Measurements from ENCODE around the gene DNAH9.

Gene DNAH9

DNA sequence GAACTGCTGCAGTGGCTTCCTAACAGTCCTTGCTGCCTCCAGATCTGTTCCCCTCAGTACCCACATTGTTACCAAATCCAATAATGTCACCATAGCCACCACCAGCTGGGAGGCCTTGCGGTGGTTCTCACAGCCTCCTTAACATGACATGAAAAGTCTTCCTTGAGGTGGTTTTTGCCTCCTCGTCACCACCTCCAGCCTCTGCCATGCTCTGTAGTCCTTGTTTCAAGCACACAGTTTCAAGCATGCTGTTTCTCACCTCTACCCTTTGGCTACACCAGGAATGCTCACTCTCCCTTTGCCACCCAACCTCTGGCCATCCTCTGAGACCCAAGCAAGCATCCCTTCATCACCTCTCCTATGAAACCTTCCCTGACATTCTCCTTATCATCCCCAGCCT, 47.2 kb downstream of the DNAH9 start:
- TF ChIP-seq, protein P1, sequence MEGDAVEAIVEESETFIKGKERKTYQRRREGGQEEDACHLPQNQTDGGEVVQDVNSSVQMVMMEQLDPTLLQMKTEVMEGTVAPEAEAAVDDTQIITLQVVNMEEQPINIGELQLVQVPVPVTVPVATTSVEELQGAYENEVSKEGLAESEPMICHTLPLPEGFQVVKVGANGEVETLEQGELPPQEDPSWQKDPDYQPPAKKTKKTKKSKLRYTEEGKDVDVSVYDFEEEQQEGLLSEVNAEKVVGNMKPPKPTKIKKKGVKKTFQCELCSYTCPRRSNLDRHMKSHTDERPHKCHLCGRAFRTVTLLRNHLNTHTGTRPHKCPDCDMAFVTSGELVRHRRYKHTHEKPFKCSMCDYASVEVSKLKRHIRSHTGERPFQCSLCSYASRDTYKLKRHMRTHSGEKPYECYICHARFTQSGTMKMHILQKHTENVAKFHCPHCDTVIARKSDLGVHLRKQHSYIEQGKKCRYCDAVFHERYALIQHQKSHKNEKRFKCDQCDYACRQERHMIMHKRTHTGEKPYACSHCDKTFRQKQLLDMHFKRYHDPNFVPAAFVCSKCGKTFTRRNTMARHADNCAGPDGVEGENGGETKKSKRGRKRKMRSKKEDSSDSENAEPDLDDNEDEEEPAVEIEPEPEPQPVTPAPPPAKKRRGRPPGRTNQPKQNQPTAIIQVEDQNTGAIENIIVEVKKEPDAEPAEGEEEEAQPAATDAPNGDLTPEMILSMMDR (IDR thresholded peaks at IDR 0.05; ENCODE audit: low read depth, low read length): no peak

DNA sequence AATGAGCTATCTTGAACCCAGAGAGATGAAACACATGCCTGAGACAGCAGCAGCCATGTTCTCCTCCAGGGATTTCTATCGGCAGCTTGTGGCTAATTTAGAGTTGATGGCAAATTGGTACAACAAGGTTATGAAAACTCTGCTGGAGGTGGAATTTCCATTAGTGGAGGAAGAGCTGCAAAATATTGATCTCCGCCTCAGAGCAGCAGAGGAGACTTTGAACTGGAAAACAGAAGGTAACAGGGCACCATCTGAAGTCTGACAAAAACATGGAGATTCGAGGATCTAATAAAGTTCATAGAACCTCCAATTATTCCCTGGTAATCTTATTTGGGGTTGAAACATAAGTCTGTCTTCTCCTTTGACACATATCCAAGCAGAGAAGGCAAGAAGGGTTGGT, 52.8 kb downstream of the DNAH9 start:
- TF ChIP-seq, protein P1 (IDR thresholded peaks at IDR 0.05; ENCODE audit: low read depth, low read length): no peak
- H3K4me3 ChIP-seq (ENCODE audit: low read depth, low read length): no peak overlapping the region

More for the DNA sequence above, 47.2 kb downstream of the DNAH9 start:
- H3K4me3 ChIP-seq (ENCODE audit: low read depth, low read length): no peak overlapping the region

DNA sequence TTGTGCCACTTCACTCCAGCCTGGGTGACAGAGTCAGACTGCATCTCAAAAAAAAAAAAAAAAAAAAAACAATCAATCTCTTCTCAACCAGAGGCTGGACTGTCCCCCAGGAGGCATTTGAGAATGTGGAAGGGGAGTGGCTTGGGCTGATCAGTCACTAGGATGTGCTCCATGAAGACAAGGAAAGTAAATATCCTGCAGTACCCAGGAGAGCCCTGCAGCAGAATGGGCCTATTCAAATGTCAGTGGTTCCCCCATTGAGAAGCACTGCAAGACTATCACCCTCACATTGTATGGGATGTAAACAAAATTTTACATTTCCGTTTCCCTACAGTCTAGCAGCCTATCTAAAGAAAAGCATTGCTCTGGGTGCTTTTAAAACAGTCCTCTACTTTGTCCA, 70.3 kb downstream of the DNAH9 start:
- H3K4me3 ChIP-seq (ENCODE audit: low read depth, low read length): no peak overlapping the region
- TF ChIP-seq, protein P1 (IDR thresholded peaks at IDR 0.05; ENCODE audit: low read depth, low read length): no peak

DNA sequence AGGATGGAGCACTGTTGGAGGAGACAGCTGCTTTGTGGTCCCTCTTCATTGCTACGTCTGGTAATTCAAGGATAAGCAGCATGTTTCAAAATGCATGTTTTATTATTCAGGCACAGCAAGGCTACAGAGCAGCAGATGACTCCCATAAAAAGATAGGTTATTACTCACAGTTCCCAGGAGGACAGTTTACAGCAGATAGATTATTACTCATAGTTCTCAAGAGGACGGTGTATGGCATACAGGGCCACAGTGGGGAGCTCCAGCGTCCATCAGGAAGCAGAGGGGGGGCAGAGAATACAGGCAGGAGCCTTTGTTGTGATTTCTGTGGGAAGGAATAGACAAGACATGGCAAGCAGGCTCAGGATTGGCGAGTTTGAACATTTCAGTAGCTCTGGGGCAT, 72.9 kb downstream of the DNAH9 start:
- TF ChIP-seq, protein P1 (IDR thresholded peaks at IDR 0.05; ENCODE audit: low read depth, low read length): no peak
- no peak overlapping the region for H3K4me3 ChIP-seq (ENCODE audit: low read depth, low read length)

DNA sequence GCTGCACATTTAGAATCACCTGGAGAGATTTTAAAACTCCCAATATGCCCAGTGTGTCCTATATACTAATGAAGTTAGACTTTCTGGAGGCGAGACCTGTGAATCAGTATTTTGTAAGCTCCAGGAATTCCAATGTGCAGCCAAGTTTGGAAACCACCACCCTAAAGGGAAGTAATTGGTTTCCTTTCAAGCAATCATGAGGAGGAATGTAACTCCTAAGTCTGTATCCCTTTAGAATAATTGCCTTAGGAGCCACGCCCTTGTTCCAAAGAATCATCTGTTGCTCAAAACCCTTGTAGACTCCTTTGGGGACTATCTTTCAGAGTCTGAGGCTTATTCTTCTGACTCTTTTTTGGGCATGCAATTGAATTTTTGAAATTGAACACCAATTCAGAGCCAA, 84.4 kb downstream of the DNAH9 start:
- TF ChIP-seq, protein P1 (IDR thresholded peaks at IDR 0.05; ENCODE audit: low read depth, low read length): no peak
- H3K4me3 ChIP-seq (ENCODE audit: low read depth, low read length): no peak overlapping the region

DNA sequence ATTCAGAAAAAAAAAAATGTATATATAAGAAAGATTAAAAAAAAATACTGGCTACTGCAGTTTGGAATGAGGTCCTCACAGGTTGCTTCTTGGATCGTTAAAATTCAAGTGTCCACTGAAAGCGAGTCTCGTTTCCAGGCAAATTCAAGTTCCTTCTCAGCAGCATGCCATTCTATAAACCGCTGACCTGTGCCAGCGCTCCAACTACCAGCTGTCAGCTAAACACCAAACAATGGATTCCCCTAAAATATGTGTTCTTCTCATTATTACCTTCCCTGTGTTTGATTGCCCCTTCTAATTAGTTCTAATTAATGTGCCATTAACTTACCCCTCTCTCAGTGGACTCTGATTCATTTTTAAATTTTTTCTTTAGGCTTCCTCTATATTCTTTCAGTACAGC, 92.4 kb downstream of the DNAH9 start:
- TF ChIP-seq, protein P1 (IDR thresholded peaks at IDR 0.05; ENCODE audit: low read depth, low read length): no peak
- H3K4me3 ChIP-seq (ENCODE audit: low read depth, low read length): no peak overlapping the region

DNA sequence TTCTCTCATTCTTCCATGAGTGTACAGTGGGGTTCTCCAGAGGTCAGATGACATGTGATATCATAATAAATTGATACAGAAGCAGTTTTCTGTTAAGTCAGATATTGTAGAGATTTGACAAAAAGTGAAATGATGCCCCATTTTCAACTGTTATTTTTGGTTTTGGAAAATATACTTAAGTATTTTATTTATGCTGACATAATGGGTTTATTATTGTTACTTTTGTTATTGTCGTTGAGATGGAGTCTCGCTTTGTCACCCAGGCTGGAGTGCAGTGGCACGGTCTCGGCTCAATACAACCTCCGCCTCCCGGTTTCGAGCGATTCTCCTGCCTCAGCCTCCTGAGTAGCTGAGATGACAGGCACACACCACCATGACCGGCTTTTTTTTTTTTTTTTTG, 94.4 kb downstream of the DNAH9 start:
- no peak overlapping the region for H3K4me3 ChIP-seq (ENCODE audit: low read depth, low read length)
- TF ChIP-seq, protein P1 (IDR thresholded peaks at IDR 0.05; ENCODE audit: low read depth, low read length): no peak

All from WI38 (cell line).